ENCODE results near the gene C11orf97. TPM values are rescaled to one million over a fixed set of nuclear protein-coding genes. Genes with fewer than 3 reads are reported as not detected.
A peak's percentile ranks its signal among the peaks of the same experiment; 100 is the strongest.

C11orf97 gene, protein sequence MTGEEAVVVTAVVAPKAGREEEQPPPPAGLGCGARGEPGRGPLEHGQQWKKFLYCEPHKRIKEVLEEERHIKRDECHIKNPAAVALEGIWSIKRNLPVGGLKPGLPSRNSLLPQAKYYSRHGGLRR
- total RNA-seq, result not detected
- polyA plus RNA-seq (2013, experiment 1 of 2), result not detected
- not detected for polyA plus RNA-seq (2013, experiment 2 of 2)
- long read RNA-seq, experiment 1, result 0 reads
- long read RNA-seq, experiment 2, result 0 reads
- long read RNA-seq, experiment 3, result 0 reads
- long read RNA-seq, experiment 4, result 0 reads

DNA sequence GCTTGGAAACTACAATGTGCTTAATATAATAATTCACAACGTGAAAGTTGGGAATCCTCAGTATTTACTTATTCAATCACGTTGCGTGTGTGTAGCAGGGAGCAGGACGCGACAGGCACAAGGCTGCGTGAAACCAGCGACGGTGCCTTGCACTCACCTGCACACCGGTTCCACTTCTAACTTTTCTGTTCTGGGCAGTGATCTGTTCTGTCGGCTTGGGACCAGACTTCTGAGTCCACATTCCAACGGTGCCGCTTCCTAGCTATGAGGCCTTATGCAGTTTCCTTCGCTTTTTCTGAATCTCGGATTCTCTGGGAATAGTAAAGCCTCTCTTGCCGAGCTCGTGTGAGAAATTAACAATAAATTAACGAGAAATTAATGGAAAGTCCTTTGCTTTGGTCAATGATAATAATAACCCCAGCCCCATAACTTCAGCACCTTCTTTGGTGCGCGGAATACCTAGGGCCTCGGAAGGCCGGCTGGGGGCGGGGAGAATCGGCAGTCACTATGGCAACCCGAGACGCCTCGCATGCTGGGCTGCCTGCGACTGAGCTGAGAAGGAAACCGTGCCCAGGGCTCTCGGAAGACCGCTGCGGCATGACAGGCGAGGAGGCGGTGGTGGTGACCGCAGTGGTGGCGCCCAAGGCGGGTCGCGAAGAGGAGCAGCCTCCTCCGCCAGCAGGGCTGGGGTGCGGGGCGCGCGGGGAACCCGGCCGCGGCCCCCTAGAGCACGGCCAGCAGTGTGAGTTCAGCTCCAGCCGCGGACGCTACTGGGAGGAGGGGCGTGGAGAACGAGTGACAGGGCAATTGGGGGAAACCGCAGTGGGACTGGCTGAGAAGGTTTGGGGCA, at the start of gene C11orf97:
C11orf97 (plus strand) TSS at position 530 of the 850 bp plus-strand sequence; CDS start at position 598, 68 bp downstream.
- H3K9ac ChIP-seq (ENCODE audit: extremely low read depth, low read length, poor library complexity, severe bottlenecking), result no peak within 1 kb of the TSS
- WGBS, 2 experiments (ENCODE audit: insufficient coverage in 1 of 2, insufficient read length in 1 of 2), result 23 to 77% methylated on average over 13 to 53 of the region's 53 CpGs
- peak within 1 kb of the TSS; percentile 60 for H3K4me3 Mint-ChIP-seq
- H3K4me3 ChIP-seq (ENCODE audit: low read length), result peak within 1 kb of the TSS; percentile 76
- DNase-seq, result peak; percentile 95
- H3K9me3 ChIP-seq (ENCODE audit: control insufficient read depth, low read length), result peaks cover 6% of the 10 kb centered on the region
- peaks cover 66% of the 10 kb centered on the region for H3K27me3 Mint-ChIP-seq (ENCODE audit: insufficient read depth)
- no peaks in the 10 kb centered on the region for H3K36me3 ChIP-seq (ENCODE audit: control insufficient read depth, insufficient read depth, low read length)
- H3K27ac Mint-ChIP-seq, result no peak within 1 kb of the TSS
- H3K4me1 Mint-ChIP-seq, result peaks cover 4% of the 10 kb centered on the region
- peaks cover 37% of the 10 kb centered on the region for H3K27me3 ChIP-seq (ENCODE audit: control insufficient read depth, insufficient read depth, low read length, poor library complexity, severe bottlenecking)
- no peak within 1 kb of the TSS for H3K27ac ChIP-seq (ENCODE audit: low read depth, low read length)
- TF ChIP-seq, protein P1, sequence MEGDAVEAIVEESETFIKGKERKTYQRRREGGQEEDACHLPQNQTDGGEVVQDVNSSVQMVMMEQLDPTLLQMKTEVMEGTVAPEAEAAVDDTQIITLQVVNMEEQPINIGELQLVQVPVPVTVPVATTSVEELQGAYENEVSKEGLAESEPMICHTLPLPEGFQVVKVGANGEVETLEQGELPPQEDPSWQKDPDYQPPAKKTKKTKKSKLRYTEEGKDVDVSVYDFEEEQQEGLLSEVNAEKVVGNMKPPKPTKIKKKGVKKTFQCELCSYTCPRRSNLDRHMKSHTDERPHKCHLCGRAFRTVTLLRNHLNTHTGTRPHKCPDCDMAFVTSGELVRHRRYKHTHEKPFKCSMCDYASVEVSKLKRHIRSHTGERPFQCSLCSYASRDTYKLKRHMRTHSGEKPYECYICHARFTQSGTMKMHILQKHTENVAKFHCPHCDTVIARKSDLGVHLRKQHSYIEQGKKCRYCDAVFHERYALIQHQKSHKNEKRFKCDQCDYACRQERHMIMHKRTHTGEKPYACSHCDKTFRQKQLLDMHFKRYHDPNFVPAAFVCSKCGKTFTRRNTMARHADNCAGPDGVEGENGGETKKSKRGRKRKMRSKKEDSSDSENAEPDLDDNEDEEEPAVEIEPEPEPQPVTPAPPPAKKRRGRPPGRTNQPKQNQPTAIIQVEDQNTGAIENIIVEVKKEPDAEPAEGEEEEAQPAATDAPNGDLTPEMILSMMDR (conservative IDR thresholded peaks at IDR 0.05), result no peak
- H3K9me3 Mint-ChIP-seq, result no peaks in the 10 kb centered on the region
- H3K36me3 Mint-ChIP-seq (ENCODE audit: low read depth), result no peaks in the 10 kb centered on the region
- no peaks in the 10 kb centered on the region for H3K4me1 ChIP-seq (ENCODE audit: control insufficient read depth, insufficient read depth, low read length)

DNA sequence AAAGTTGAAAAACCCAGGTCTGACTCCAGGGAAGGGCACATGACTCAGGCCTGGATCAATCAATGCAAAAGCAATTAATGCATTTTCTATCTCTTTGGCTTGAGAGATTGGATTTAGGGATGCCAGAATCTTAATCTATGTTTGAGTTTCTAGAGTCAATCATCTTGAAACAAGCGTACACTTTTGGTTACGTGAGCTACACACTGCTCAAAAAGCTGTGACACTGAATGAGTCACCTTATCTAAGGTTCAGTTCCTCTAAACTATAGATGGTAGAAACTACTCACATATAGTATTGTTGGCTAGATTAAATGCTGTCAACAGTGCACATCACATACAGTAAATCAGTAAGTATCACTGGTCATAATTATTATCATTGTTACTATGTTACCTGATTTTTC, 42.8 kb upstream of the C11orf97 start:
- Histone ChIP-seq H3K4me1 (ENCODE audit: control insufficient read depth, insufficient read depth, low read length) (peaks cover 3% of the 10 kb centered on the region), H3K9ac (ENCODE audit: extremely low read depth, low read length, poor library complexity, severe bottlenecking) (no peak overlapping the region), H3K27me3 (ENCODE audit: control insufficient read depth, insufficient read depth, low read length, poor library complexity, severe bottlenecking) (no peaks in the 10 kb centered on the region), H3K27ac (ENCODE audit: low read depth, low read length) (no peak overlapping the region), H3K9me3 (ENCODE audit: control insufficient read depth, low read length) (no peaks in the 10 kb centered on the region), H3K4me3 (ENCODE audit: low read length) (no peak overlapping the region), H3K36me3 (ENCODE audit: control insufficient read depth, insufficient read depth, low read length) (peaks cover 51% of the 10 kb centered on the region)
- Mint-ChIP-seq H3K4me1 (peaks cover 3% of the 10 kb centered on the region), H3K9me3 (no peaks in the 10 kb centered on the region), H3K36me3 (ENCODE audit: low read depth) (peaks cover 17% of the 10 kb centered on the region), H3K4me3 (no peak overlapping the region), H3K27ac (no peak overlapping the region), H3K27me3 (ENCODE audit: insufficient read depth) (no peaks in the 10 kb centered on the region)
- TF ChIP-seq, protein P1 (conservative IDR thresholded peaks at IDR 0.05), result no peak
- WGBS, 2 experiments (ENCODE audit: insufficient coverage in 1 of 2, insufficient read length in 1 of 2), result 93% methylated on average over 2 of the region's 2 CpGs; no CpG with 5 or more reads in 1 of the 2 experiments
- no peak for DNase-seq

DNA sequence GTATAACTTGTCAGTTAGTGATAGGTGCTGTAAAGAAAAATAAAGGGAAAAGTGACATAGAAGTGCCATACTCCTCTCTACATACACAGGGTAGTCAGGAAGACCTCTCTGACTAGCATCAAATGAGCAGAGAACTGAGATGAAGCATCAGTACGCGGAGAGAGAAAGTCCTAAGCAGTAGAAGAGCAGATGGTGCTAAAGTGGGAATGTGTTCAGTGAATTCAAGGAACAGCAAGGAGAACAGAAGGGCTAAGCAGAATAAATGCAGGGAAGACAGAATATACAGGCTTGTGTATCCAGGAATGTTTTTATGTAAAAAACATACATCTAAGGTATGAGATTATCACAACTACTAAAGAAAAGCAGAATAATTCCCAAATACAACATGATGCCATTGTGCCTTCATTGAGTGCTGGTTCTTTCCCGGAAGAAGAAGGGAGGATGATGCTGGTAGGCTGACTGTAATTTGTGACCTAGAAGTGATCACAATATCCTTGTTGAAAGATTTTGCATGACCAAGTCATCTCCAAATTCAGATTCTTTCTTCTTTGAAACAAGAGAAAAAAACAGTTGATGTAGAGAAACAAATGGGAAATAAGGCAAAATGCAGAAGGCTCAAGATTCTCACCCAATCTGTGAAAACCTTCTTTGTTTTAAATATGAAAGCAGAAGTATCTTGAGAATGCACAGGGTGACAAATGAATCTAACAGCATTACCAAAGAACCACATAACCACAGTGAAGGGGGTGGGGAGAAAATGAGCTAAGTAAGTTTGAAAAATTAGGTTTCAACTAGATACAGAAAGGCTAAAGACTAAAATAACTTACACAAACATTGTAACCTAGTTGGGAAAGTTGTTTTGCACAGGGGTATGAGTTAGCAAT, 39.1 kb upstream of the C11orf97 start:
- H3K4me1 Mint-ChIP-seq, result peaks cover 4% of the 10 kb centered on the region
- 96 to 100% methylated on average over 2 to 3 of the region's 3 CpGs for WGBS, 2 experiments (ENCODE audit: insufficient coverage in 1 of 2, insufficient read length in 1 of 2)
- Histone ChIP-seq H3K27ac (ENCODE audit: low read depth, low read length) (no peak overlapping the region), H3K27me3 (ENCODE audit: control insufficient read depth, insufficient read depth, low read length, poor library complexity, severe bottlenecking) (no peaks in the 10 kb centered on the region), H3K36me3 (ENCODE audit: control insufficient read depth, insufficient read depth, low read length) (peaks cover 52% of the 10 kb centered on the region), H3K9me3 (ENCODE audit: control insufficient read depth, low read length) (no peaks in the 10 kb centered on the region), H3K4me1 (ENCODE audit: control insufficient read depth, insufficient read depth, low read length) (peaks cover 3% of the 10 kb centered on the region), H3K9ac (ENCODE audit: extremely low read depth, low read length, poor library complexity, severe bottlenecking) (no peak overlapping the region), H3K4me3 (ENCODE audit: low read length) (no peak overlapping the region)
- no peaks in the 10 kb centered on the region for H3K9me3 Mint-ChIP-seq
- TF ChIP-seq, protein P1 (conservative IDR thresholded peaks at IDR 0.05), result no peak
- no peak overlapping the region for H3K4me3 Mint-ChIP-seq
- peak overlapping the region; percentile 25 for H3K27ac Mint-ChIP-seq
- H3K36me3 Mint-ChIP-seq (ENCODE audit: low read depth), result peaks cover 25% of the 10 kb centered on the region
- no peak for DNase-seq
- H3K27me3 Mint-ChIP-seq (ENCODE audit: insufficient read depth), result no peaks in the 10 kb centered on the region

Data from endodermal cell (in vitro differentiated cells).